Forelimb muscle (tissue), 1 donor: Measurements from ENCODE around the gene SUMO4. TPM values are rescaled to one million over a fixed set of nuclear protein-coding genes. Genes with fewer than 3 reads are reported as not detected.

Experiments used
- DNase-seq: peaks from one replicate; pipeline ENCODE4 v3.0.0-alpha.2; 2013; ENCODE audit warnings: low read depth
- polyA plus RNA-seq: library from polyadenylated mRNA; unstranded; fragments of 120-200 nt; gene quantifications from one replicate; pipeline ENCODE4 v1.2.1, GENCODE V29; 2013; ENCODE audit not compliant: insufficient read length

The SUMO4 gene
- polyA plus RNA-seq, 1 donor: 0.53 TPM

GRCh38 chr6:149389509-149390297, 10.4 kb upstream of the SUMO4 start:
- DNase-seq: no peak

- no peak for DNase-seq
These were observed 8.0 kb upstream of the SUMO4 start for GRCh38 chr6:149392093-149392492.

DNA sequence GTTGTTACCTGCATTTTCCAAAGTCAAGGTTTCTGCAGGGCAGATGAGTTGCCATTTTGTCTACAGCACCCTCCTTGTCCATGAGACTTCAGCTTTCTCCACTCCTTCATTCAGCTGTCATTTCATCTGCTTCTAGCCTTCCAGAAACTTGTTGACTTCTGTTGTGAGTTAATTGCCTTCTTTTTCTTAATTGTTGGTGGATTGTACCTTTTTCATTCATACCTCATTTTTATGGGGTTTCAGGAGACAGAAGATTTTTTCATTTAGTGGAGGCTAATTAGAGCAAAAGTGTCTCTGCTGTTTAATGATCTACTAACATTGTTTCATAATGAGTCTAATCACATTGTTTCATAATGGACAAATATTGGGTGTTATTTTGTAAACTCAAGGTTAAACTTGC, 7.5 kb upstream of the SUMO4 start:
- no peak for DNase-seq

- DNase-seq: no peak
These were observed 6.9 kb upstream of the SUMO4 start for GRCh38 chr6:149393002-149393679.

DNA sequence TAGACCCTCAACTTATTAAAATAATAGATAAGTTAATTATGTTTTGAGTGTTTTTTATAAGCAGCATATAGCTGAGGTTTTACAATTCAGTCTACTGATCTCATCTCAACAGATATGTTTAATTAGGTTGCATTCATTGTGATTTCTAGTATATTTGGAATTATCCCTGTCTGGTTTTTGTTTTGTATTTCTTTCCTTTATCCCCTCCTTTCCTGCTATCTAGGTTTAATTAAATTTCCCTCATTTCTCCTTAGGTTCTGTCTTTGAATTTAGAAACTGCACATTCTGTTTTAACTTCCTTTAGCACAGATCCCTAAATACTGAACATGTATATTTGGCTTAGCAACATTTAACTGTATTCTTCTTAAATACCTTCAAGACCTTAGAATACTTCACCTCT, 4.9 kb upstream of the SUMO4 start:
- no peak for DNase-seq

GRCh38 chr6:149397384-149397783, 2.7 kb upstream of the SUMO4 start:
- DNase-seq: no peak

DNA sequence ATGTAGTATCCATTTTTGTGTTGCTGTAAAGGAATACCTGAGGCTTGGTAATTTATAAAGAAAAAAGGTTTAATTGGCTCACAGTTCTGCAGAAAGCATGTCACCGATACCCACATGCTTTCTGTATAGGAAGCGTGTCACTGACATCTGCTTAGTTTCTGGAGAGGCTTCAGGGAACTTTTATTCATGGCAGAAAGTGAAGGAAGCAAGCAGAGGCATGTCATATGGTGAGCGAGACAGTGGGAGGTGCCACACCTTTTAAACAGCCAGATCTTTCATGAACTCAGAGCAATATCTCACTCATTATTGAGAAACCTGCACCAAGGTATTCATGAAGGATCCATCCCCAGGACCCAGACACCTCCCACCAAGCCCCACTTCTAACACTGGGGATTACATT, 3.5 kb downstream of the SUMO4 start:
- DNase-seq: no peak

DNA sequence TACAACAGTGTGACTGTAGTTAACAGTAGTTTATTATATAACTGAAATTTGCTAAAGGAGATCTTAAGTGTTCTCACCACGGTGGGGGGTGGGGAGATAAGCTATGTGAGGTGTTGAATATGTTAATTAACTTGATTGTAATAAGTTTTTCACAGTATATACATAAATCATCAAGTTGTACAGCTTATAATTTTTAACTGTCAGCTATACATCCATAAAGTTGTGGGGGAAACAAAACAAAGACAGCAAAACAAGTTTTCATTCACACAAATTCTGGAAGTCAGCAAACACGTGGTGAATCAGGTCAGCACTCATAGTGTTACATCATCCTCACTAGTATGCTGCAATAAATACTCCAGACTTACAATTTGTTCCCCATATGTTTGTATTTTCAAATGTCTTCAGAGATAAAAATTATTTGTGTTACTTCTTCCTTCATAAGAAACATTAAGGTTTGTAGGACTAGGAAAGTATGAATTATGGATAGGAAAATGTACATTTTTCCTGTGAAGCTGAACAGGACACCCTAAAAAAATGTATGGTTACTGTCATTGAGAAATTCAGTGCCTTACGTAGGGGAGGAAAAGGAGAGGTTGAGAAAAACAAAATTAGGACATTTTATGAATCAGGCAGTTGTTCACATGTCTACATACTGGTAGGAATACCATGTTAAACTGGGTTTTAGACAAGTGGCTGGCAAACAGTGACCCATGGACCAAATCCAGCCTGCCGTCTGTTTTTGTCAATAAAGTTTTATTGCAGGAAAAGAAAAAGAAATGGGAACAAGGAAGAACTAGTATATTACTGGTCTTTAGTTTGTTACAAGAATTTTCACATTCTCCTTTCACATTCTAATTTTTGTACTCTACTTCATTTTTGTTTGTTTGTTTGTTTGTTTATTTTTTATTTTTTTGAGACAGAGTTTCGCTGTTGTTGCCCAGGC, 6.0 kb downstream of the SUMO4 start:
- DNase-seq: no peak

DNA sequence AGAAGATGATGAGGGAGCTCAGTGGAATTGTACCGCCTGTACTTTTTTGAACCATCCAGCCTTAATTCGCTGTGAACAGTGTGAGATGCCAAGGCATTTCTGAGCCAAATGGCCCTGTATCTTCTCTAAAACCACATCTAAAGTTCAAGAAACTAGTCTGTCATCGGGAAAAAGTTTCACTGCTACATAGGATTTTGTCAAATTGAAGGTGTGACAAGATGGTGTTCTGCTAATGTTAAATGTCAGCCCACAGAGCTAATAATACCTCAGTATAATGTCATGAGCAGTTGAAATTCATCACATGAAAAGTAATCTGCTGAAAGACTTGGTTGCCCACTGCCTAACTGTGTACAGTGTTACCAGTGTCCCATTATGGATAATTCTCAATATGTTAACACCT, 9.6 kb downstream of the SUMO4 start:
- no peak for DNase-seq

GRCh38 chr6:149410557-149410956, 10.5 kb downstream of the SUMO4 start:
- no peak for DNase-seq

- no peak for DNase-seq
These were observed 13.9 kb downstream of the SUMO4 start for GRCh38 chr6:149414009-149414408.

DNA sequence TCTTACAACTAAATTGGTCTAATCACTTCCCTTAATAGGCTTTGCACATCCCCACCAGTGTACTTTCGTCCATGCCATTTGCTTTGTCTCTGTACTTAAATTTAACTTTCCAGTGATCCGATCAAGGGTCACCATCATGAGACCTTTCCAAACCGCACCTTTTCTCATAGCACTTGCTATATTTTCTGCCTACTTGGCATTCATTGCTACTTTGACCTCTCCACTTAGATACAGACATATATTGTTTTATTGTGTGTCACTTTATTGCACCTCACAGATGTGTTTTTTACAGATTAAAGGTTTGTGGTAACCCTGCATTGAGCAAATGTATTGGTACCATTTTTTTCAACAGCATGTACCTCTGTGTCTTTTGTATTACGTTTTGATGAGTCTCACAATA, 14.8 kb downstream of the SUMO4 start:
- DNase-seq: no peak

- DNase-seq: no peak
These were observed 19.8 kb downstream of the SUMO4 start for GRCh38 chr6:149419696-149420404.

GRCh38 chr6:149421132-149421531, 21.1 kb downstream of the SUMO4 start:
- no peak for DNase-seq

GRCh38 chr6:149422581-149422980, 22.5 kb downstream of the SUMO4 start:
- DNase-seq: no peak

DNA sequence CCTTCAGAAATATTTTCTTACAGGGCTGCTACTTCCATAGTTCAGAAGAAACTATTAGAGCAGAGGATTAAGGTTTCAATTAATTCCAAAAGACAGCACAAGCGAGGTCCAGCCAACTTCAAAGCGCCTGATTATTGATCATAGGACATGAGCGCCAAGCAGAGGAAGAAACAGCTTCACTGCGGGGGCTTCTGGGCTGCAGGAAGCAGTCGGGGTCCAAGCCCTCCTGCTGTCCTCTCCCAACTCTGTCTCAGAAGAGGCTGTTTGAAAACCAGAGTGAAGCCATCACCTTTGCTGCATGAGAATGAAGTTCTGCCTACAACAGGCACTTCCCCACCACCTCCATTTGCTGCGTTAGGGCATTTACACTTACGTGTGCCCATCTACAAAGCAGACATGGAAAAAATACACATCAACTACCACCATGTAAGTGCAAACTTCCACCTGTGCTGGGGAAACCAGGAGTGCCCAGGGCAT, 23.9 kb downstream of the SUMO4 start:
- DNase-seq: no peak

DNA sequence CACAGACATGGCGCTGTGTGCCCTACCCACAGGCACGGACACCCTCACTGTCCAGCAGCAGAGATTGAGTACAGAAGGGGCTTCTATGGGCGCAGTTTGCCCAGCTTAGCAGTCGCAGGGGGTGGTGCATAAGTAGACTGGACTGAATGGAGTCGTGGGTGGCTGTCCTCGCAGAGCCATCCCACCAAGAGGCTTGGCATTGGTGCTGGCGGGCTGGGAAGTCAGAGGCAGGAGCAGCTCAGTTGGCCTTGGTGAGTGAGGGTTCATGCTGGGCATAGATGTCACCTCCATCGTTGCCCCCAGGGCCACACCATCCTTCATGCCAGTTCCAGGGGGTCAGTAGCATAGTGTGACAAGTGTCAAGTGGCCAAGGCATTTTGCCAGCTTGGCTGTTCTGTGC, 25.2 kb downstream of the SUMO4 start:
- DNase-seq: no peak

DNA sequence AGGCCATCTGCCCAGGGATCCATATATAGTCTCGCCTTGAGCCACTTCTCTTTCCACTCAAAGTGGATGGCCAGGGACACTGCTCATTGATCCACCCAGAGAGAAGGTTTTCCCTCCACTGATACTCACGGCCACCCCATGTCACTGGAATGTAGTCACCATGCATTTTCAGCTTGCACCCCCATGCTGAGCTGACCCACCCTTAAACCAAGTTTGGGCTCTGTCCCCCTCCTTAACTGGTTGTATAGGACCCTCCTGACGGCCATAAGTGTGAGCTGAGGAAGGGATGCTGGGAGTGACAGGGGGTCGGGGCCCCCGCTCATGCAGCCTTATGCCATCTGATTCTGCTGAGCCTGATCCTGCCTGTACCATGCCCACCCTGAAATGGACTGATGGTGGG, 25.7 kb downstream of the SUMO4 start:
- no peak for DNase-seq

GRCh38 chr6:149428606-149429005, 28.5 kb downstream of the SUMO4 start:
- DNase-seq: no peak

GRCh38 chr6:149429427-149430360, 29.6 kb downstream of the SUMO4 start:
- DNase-seq: no peak
